ENCODE measurements around the gene ZNF782. TPM values are rescaled to one million over a fixed set of nuclear protein-coding genes. Genes with fewer than 3 reads are reported as not detected.
"Not testable (repeated sequence)": the region's sequence is repeated elsewhere in the genome, so short reads cannot be mapped to it uniquely, and the experiment has no call there.

The ZNF782 gene
- total RNA-seq, 1 experiment from 2014 or later = 4.4 TPM

- DNase-seq (ENCODE audit: low read depth) = no peak
Observed at GRCh38 chr9:96854651-96855273, 448 bp upstream of the ZNF782 start.

- no peak for DNase-seq (ENCODE audit: low read depth)
Observed at GRCh38 chr9:96852676-96853075, 1.6 kb downstream of the ZNF782 start.

- no peak for DNase-seq (ENCODE audit: low read depth)
Observed at GRCh38 chr9:96844040-96844439, 10.3 kb downstream of the ZNF782 start.

GRCh38 chr9:96818533-96818932 lies 35.8 kb downstream of the ZNF782 start:
- DNase-seq (ENCODE audit: low read depth) = peak; percentile 4

- DNase-seq (ENCODE audit: low read depth) = no peak
Observed at GRCh38 chr9:96817973-96818372, 36.3 kb downstream of the ZNF782 start.

- DNase-seq (ENCODE audit: low read depth) = no peak
Observed at GRCh38 chr9:96813607-96814006, 40.7 kb downstream of the ZNF782 start.

GRCh38 chr9:96798959-96799358 lies 55.4 kb downstream of the ZNF782 start:
- DNase-seq (ENCODE audit: low read depth) = not testable (repeated sequence)

GRCh38 chr9:96784021-96784420 lies 70.3 kb downstream of the ZNF782 start:
- DNase-seq (ENCODE audit: low read depth) = no peak

GRCh38 chr9:96782235-96782634 lies 72.1 kb downstream of the ZNF782 start:
- DNase-seq (ENCODE audit: low read depth) = no peak

- DNase-seq (ENCODE audit: low read depth) = no peak
Observed at GRCh38 chr9:96781552-96781951, 72.8 kb downstream of the ZNF782 start.

GRCh38 chr9:96779089-96779488 lies 75.2 kb downstream of the ZNF782 start:
- no peak for DNase-seq (ENCODE audit: low read depth)

- no peak for DNase-seq (ENCODE audit: low read depth)
Observed at GRCh38 chr9:96777426-96777864, 76.9 kb downstream of the ZNF782 start.

- DNase-seq (ENCODE audit: low read depth) = no peak
Observed at GRCh38 chr9:96771124-96771523, 83.2 kb downstream of the ZNF782 start.

GRCh38 chr9:96769989-96770388 lies 84.3 kb downstream of the ZNF782 start:
- no peak for DNase-seq (ENCODE audit: low read depth)

Other genes with a start within 250 kb of the ZNF782 start
- 14.0 and 15.5 TPM in 2 replicates for gene CDC14B, start 234.7 kb downstream of the ZNF782 start, total RNA-seq (2014; rRNA removed; shearing (Covaris generic))
- 23.7 and 26.7 TPM in 2 replicates for gene PRXL2C, start 199.2 kb downstream of the ZNF782 start, total RNA-seq (2014; rRNA removed; shearing (Covaris generic))
- 10.2 and 11.3 TPM in 2 replicates for gene ZNF510, start 76.4 kb downstream of the ZNF782 start, total RNA-seq (2014; rRNA removed; shearing (Covaris generic))
- gene NUTM2G, start 74.3 kb upstream of the ZNF782 start, total RNA-seq (2014; rRNA removed; shearing (Covaris generic)) = not detected in 2 replicates
- gene CTSV, start 184.6 kb upstream of the ZNF782 start, total RNA-seq (2014; rRNA removed; shearing (Covaris generic)) = 9.1 TPM in 2 replicates

Measured in RPMI7951 (cell line).